Measurements from ENCODE around the gene PNPLA5.

The PNPLA5 gene

DNA sequence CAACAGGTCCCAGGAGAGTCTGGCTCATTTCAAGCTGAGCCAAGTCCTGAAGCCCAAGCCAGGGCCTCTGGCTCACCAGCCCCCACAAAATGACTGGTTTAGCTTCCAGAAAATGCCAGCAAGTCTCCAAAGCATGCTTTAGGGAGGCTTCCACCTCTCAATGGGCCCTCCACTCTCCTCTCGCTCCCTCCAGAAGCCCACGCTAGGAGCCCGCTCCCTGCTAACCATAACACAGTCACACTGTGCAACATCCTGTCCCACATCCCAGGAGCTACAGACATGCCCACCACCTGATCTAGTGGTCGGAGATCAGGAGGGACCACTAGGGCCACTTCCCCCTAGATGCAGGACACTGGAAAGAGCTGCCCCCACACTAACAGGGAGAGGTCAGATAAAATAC, 36.4 kb downstream of the PNPLA5 start:
- in situ Hi-C loops (cut with MboI; ENCODE audit: low sequenced_read_pairs), result no loop called here

GRCh38 chr22:43854786-43855271, 37.0 kb downstream of the PNPLA5 start:
- in situ Hi-C loops (cut with MboI; ENCODE audit: low sequenced_read_pairs), result no loop called here

GRCh38 chr22:43854121-43854785, 37.6 kb downstream of the PNPLA5 start:
- in situ Hi-C loops (cut with MboI; ENCODE audit: low sequenced_read_pairs), result no loop called here

DNA sequence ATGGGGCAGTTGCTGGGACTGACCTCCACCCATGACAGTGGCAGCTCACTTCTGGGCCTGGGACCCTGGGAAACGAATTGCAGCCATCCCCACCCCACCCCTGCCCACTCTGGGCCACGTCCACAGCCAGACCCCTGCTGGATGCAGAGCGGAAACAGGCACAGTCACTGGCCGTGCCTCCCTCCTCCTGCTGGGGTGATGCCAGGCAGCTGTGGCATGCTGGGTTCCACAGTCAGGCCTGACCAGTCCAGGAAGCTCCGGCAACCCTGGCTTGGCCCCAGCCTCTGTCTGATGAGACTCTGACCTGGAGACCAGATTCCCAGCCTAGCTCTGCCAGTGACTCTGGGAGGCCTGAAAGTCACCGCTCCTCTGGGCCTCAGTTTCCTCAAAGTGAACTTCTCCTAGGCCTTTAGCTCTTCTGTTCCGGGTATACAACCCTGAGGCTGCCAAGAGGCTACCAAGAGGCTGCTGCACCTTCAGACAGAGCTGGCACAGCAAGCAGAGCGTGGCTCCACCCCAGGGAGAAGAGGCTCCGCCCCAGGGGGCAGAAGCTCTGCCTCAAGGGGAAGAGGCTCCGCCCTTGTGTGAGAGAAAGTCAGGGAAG, 38.4 kb downstream of the PNPLA5 start:
- in situ Hi-C loops (cut with MboI; ENCODE audit: low sequenced_read_pairs), result no loop called here

GRCh38 chr22:43852573-43853327, 39.1 kb downstream of the PNPLA5 start:
- in situ Hi-C loops (cut with MboI; ENCODE audit: low sequenced_read_pairs), result no loop called here

DNA sequence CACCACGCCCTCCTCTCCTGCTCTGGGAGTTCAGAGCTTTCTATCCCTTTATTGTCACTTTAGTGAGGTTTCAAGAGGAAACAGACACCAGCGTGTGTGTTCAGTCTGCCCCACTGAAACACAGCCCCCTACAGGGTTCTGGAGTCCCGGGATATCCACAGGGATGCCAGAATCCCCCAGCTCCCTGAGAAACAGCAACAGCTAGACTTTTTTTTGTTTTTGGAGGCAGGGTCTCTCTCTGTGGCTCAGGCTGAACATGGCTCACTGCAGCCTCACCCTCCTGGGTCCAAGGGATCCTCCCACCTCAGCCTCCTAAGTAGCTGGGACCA, 39.9 kb downstream of the PNPLA5 start:
- in situ Hi-C loops (cut with MboI; ENCODE audit: low sequenced_read_pairs), result no loop called here

- in situ Hi-C loops (cut with MboI; ENCODE audit: low sequenced_read_pairs), result no loop called here
These were observed 40.5 kb downstream of the PNPLA5 start for GRCh38 chr22:43851058-43851978.

GRCh38 chr22:43850529-43850928, 41.3 kb downstream of the PNPLA5 start:
- in situ Hi-C loops (cut with MboI; ENCODE audit: low sequenced_read_pairs), result no loop called here

DNA sequence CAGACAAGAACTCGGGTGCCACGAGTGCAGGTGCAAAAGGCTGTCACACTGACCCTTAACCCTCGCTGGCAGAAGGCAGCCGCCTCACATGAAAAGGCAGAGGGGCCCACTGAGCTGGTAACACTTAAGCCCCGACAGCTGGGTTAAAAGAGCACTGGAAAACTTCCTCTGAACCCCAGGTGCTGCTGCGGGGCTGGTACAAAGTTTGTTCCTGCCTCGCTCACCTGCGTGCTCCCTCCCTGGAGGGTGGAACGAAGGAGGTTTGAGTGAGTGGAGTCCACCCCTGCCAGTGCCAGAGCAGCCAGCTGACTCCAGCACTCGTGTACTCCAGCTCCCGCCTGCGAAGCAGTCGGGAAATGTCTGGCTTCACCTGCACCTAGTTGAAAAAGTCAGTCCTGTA, 42.1 kb downstream of the PNPLA5 start:
- in situ Hi-C loops (cut with MboI; ENCODE audit: low sequenced_read_pairs), result no loop called here

GRCh38 chr22:43848366-43849171, 43.2 kb downstream of the PNPLA5 start:
- in situ Hi-C loops (cut with MboI; ENCODE audit: low sequenced_read_pairs), result no loop called here

GRCh38 chr22:43847376-43848289, 44.2 kb downstream of the PNPLA5 start:
- in situ Hi-C loops (cut with MboI; ENCODE audit: low sequenced_read_pairs), result no loop called here

- in situ Hi-C loops (cut with MboI; ENCODE audit: low sequenced_read_pairs), result no loop called here
These were observed 44.8 kb downstream of the PNPLA5 start for GRCh38 chr22:43846966-43847365.

GRCh38 chr22:43845981-43846380, 45.8 kb downstream of the PNPLA5 start:
- in situ Hi-C loops (cut with MboI; ENCODE audit: low sequenced_read_pairs), result no loop called here

- in situ Hi-C loops (cut with MboI; ENCODE audit: low sequenced_read_pairs), result no loop called here
These were observed 47.0 kb downstream of the PNPLA5 start for GRCh38 chr22:43844560-43845545.

DNA sequence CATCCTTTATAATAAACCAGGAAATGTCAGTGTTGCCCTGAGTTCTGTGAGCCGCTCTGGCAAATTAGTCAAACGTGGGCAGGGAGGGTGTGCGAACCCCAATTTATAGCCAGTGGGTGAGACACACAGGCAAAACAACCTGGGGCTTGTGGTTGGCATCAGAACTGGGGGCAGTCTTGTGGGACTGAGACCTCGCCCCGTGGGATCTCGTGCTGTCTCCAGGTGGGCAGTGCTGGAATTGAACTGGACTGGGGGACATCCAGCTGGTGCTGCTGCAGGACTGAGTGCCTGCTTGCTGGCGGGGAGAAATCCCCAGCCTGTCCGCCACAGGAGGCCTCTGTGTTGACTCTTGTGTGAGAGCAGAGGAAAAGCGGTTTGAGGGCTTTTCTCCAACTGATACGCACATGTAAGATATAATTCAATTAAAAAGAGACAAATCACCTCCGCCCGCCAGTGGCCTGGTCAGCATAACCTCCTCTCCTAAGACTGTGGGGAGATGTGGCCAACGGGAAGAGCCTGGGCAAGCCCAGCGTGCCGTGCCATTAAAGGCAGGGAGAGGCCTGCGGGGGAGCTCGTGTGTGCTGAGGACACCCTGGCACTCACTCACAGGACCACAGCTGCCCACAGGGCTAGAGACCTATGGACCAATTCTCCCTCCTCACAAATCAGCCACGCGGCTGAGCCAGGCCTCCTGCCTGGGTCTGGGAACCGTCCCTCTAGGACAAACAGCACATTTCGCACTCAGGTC, 47.9 kb downstream of the PNPLA5 start:
- in situ Hi-C loops (cut with MboI; ENCODE audit: low sequenced_read_pairs), result no loop called here

DNA sequence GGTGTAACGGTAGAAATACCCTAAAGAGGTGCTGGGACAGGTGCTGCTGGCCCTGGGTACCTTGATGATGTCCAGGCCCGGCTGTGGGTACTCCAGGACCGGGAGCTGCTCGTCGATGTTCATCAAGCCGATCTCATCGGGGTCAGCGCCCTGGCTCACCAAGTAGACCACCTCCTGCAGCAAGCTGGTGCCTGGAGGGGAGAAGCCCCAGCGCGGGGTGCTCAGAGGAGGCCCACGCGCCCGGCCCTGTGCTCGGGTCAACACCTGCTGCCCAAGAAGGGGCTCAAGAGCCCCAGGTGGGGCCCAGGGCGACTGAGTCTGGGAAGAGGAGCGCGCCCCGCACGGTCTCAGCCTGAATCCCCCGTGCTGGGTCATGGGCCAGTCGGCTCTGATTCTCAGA, 50.1 kb downstream of the PNPLA5 start:
- in situ Hi-C loops (cut with MboI; ENCODE audit: low sequenced_read_pairs), result no loop called here

- in situ Hi-C loops (cut with MboI; ENCODE audit: low sequenced_read_pairs), result no loop called here
These were observed 51.0 kb downstream of the PNPLA5 start for GRCh38 chr22:43840851-43841250.

Measured in HL-60/S4 treated with retinoic acid at 250 ng/mL for 4 days and 3 days (cell line).